Stimulated activated CD8-positive, alpha-beta memory T cell treated with anti-CD3 and anti-CD28 coated beads, Interleukin-7, amount 100 ng/mL, for 1 hour (primary cell): Measurements from ENCODE around the gene ST3GAL3.
A peak's percentile ranks its signal among the peaks of the same experiment; 100 is the strongest.

ENCODE experiments used
- DNase-seq, 2 donors: peaks; one replicate each; pipeline ENCODE4 v3.0.0-alpha.2; 2020; ENCODE audit warnings: low read depth in 2 of 2

ST3GAL3 gene

DNA sequence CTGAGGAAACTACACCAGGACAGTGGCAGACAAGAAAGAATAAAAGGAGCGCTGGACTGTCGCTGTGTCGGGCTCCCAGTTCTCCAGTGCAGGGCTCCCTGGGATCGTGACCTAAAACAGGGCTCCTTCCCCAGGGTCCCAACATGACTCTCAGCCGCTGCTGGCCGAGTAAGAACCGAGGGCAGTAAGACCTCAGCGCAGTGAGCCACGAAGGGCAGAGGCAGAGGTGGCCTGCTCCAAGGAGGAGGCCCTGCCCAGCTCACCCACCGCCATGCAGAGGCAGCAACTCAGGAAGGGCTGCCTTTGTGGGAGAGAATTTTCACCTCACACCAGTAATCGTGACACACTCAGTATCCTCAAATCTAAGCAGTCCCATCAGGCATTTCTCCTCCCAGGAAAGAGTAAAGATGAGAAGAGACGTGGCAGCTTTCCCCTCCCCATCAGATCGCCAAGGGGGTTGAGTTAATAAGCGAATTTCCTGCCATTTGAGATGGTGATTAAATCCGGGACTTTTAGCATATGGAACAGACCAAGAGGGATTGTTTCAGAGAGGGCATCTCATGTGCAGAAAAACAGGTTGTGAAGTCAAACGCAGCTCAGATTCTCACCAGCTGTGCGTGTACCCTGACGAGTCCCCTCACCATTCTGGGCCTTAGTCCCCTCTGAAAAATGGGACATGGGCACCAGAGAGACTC lies 206.5 kb downstream of the ST3GAL3 start:
- no peak for DNase-seq

DNA sequence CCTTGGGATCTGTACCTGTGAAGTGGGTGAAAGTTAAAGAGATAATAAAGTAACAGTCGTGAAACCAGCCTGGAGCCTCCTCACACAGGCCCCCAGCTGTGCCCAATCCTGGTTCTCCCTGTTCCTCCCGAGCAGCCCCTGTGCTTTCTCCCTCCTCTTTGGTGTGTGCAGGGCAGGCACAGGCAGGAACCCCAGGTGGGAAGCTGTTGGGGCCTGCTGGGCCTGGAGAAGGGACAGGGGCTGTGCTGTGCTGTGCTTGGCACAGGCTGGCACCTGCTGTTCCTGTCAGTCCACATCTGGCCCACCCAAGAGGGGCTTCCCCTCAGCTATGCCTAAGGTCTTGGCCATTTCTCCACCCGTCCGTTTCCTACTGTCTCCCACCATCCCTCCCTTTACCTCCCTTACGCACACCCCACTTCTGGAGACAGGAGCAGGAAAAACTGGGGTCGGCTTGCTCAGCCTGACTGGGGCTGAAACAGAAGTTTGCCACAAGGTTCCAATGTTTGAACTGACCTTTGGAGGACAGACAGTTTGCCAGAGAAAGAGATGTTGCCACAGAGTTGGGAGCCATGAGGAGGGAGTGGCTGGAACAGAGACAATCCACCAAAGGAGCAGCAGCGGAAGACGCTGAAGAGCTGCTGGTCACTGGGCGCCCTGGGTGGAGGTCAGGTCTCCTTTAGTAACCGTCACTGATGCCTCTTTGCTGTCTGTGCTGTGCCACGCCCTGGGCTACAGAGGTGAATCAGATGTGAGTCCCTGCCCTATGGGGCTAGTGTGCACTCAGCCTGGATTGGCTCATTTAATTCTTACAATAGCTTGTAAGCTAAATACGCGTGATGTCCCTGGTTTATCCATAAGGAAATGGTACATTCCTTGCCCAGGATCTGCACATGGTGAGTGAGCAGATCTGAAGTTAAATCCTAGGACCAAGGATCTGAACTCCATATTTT lies 207.5 kb downstream of the ST3GAL3 start:
- no peak for DNase-seq

DNA sequence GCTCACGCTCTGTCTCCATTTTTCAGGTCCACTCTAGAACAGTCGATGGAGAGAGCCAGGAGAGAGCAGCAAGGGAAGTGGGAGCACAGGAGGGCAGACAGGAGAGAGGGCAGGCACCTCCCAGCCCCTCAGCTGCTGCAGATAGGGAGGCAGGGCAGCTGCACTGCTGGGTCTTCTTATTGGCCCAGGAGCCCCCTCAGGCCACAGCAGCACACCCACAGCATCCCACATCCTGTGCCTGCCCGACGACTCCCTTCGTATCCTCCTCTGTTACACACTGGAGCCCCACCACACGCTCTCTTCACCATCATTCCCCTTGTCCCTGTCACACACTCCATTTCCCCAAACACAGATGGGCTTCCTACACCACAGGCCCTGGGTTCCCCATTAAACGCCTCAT lies 212.6 kb downstream of the ST3GAL3 start:
- no peak for DNase-seq

DNA sequence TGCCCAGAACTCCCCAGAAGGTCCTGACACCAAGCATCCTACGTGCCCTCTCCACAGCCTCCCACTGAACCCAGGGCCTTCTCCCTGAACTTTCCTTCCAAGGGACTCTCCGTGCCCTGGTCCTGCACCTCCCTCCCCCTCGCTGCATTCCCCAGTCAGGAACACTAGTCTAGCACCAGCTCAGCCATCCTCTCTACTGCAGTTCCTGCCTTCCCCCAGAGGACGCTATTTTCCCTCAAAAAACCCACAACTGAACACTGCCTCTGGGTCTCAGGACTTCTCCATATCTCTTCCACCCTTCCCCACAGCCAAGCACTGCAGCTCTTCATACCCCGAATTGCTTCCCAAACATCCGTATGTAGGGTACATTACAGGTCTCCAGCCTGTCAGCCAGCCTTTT lies 213.7 kb downstream of the ST3GAL3 start:
- DNase-seq, result no peak

DNA sequence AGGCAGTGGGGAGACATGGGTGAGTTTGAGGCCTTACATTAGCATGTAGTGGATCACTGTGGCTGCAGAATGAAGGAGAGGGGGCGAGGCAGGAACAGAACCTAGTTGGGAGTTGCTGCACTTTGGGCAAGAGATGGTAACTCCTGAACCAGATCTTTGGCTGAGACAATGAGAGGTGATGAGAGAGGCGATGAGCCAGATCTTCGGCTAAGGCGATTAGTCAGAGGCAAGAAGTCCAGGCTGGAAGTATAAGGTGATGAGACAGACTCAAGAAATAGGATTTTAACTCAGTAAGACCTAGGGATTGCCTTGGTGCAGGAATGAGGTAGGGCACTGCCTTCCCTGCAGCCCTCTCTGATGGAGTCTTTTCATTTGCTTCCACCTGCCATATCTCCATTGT lies 217.2 kb downstream of the ST3GAL3 start:
- DNase-seq, result no peak

DNA sequence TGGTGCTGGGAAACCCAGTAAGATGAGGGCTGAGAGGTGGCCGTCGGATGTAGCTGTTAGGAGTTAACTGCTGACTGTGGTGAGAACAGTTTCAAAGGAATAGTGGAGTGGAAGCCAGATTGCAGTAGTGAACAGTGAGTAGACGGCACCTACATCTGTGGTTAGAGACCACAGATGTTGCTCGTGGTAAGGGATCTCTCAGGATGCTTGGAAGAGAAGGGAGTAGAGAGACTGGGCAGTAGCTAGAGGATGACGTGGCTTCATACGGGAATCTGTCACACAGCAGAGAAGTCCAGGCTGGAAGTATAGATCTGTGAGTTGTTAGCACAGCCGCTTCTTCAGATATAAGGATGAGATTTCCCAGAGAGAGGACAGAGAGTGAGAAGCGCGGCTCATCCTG lies 218.5 kb downstream of the ST3GAL3 start:
- no peak for DNase-seq

DNA sequence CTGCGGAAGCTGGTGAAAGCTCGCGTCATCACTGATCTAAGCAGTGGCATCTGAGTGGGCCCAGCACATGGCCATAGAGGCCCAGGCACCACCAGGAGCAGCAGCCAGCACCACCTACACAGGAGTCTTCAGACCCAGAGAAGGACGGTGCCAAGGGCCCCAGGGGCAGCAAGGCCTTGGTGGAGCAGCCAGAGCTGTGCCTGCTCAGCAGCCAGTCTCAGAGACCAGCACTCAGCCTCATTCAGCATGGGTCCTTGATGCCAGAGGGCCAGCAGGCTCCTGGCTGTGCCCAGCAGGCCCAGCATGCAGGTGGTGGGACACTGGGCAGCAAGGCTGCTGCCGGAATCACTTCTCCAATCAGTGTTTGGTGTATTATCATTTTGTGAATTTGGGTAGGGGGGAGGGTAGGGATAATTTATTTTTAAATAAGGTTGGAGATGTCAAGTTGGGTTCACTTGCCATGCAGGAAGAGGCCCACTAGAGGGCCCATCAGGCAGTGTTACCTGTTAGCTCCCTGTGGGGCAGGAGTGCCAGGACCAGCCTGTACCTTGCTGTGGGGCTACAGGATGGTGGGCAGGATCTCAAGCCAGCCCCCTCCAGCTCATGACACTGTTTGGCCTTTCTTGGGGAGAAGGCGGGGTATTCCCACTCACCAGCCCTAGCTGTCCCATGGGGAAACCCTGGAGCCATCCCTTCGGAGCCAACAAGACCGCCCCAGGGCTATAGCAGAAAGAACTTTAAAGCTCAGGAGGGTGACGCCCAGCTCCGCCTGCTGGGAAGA lies 223.0 kb downstream of the ST3GAL3 start:
- DNase-seq, result no peak

DNA sequence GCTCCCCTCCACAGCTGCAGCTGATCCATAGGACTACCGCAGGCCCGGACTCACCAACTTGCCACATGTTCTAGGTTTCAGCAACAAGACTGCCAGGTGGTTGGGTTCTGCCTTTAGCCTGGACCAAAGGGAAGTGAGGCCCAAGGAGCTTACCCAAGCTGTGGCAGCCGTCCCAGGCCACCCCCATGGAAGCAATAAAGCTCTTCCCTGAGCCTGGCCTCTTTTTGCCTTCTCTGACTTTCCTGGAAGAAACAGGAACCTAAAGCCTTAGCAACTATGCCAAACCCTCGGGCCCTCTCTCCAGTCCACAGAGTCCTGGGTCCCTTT lies 223.6 kb downstream of the ST3GAL3 start:
- no peak for DNase-seq

DNA sequence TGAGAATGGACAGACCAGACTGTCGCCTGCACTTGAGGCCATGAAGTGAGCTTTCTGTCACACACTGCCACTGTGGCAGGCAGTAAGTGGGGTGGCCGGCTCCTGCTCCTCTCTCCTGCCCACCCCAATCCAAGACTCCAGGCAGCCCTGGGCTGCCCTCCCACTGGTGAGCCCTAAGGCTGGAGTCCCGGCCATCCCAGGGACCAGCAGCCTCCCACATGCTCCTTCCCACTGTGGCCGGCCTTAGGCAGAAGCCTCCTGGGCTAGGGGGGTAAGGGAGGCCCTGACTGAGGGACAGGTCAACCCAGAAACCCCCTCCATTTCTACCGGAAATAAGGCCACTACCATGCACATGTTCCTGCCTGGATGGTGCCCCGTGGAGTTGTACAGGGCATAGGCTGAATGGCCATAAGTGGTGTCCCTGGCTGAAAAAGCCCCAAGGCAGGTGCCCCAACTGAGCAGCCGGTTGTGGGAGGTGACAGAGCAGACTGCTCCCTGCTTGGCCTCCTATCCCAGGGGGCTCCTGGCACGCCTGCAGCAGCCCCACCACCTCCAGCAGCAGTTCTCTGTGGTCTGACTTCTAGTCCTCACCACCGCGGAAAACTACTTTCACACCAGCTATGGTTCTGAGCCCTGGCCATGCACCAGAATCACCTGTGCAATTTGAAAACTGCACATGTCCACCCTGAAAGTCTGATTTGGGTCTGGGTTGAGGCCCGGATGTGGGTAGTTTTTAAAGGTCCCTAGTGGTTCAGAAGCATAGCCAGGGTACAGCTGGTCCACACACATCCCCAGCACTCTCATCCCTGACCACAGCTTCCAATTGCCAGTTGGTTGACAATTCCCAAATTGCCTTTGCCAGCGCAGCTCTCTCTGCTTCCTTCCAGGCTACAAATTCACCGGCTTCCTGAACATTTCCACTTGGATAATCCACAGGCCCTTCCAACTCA lies 224.7 kb downstream of the ST3GAL3 start:
- DNase-seq, result no peak

DNA sequence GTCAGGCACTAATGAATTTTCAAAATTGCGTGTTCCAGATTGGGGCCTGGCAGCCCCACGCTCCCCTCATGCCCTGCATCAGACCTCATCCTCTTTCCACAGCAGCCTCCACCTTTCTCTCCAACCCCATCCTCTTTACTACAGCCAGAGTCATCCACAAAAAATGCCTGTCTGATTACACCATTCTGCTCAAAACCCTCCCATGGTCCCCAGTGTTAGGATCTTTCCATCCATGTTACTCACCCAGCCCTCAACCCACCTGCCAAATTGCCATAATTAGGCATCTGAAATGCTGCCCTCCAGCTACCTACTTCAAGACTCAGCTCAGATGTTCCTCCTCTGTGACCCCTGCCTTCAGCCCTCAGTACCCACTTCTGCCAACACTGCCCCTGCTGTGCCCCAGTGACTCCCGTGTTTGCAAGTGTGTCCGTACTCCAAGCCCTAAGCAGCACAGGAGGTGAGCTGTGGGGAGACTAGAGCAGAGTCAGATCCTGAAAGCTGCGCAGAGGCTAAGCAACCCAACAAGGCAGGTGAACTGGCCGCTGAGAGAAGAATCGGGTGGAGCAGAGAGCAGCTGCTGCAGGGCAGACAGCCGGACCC lies 225.6 kb downstream of the ST3GAL3 start:
- DNase-seq, result no peak

DNA sequence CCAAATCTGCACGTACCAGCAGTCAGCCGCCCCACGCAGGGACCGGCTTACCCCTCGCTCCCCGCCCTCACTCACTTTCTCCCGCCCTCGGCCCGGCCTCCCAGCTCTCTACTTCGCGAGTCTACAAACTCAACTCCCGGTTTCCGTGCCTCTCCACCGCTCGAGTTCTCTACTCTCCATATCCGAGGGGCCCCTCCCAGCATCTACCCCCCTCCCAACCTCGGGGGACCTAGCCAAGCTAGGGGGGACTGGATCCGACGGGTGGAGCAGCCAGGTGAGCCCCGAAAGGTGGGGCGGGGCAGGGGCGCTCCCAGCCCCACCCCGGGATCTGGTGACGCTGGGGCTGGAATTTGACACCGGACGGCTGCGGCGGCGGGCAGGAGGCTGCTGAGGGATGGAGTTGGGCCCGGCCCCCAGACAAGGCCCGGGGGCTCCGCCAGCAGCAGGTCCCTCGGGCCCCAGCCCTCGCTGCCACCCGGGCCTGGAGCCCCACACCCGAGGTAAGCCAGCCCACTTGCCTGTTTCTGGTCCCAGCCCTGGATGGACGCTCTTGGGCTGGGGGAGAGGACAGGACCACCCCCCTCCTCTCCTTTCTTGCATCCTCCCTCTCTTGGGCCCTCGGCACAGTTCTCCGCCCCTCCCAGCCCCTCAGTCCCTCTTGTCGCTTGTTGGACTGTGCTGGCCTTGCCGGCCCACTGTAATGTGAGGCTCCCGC lies 226.2 kb downstream of the ST3GAL3 start, which contains the start of gene ARTN:
Gene ARTN (plus strand): TSS at position 416 of the 715 bp plus-strand sequence. CDS start 1,856 bp downstream, outside the sequence.
- DNase-seq, result no peak

DNA sequence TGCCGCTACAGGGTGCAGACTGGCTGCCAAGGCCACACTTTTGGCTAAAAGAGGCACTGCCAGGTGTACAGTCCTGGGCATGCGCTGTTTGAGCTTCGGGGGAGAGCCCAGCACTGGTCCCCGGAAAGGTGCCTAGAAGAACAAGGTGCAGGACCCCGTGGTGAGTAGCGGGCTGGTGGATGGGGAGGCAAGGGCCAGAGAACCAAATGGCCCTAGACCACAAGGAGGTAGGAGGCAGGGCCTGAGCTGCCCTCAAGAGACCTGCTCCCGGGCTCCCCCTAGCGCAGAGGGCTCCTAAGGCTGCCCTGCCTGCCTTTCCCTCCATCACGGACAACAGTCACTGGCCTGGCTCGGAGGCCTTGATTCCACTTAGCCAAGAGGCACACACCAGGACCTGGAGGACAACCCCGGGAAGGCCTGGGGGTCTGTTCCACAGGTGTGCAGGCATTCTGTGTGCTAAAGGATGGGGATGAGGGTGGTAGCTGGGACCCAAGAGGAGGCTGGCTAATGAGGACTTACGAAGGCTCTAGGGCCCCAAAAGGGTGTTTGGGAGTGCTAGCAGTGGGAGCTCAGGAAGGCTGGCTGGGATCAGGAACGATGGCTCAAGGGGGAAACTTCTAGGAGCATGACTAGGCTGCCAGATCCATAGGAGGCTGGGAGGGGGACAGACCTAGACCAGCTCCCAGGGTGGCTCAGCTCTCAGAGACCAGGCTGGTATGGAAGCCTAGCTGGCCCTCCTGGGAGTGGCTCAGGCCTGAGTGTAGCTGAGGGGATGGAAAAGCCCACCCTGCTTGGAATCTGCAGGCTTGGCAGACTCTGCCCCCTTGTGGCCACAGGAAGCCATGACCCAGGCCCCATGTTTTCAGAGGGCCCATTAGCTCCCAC lies 227.0 kb downstream of the ST3GAL3 start:
- DNase-seq, result peak in 1 of 2 donors; percentile 27

DNA sequence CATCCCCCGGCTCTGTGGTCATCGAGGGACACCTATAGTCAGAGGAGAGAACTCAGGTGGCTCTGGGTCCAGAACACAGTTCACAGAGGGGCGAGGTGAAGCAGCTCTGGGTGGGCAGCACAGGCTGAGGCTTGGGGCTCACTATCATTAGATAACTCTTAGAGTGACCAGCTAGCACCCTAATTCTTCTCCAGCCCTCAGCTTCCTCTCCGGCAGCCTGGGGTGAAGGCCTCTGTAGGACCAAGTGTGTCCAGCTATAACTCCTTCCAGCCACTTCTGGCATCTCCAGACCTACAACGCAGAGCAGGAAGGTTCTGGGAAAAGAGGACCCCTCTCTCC lies 227.6 kb downstream of the ST3GAL3 start:
- no peak for DNase-seq

DNA sequence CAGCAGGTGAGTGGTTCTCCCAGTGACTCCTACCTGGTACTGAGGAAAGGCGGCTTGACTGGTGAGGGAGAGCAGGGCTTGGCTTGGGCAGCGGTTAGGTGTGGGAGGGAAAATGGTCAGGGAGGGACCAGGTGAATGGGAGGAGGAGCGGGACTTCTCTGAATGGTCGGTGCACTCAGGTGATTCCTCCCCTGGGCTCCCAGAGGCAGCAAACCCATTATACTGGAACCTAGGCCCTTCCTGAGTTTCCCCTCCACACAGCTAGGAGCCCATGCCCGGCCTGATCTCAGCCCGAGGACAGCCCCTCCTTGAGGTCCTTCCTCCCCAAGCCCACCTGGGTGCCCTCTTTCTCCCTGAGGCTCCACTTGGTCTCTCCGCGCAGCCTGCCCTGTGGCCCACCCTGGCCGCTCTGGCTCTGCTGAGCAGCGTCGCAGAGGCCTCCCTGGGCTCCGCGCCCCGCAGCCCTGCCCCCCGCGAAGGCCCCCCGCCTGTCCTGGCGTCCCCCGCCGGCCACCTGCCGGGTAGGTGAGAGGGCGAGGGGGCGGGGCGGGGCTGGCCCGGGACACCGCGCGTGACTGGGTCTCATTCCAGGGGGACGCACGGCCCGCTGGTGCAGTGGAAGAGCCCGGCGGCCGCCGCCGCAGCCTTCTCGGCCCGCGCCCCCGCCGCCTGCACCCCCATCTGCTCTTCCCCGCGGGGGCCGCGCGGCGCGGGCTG lies 228.5 kb downstream of the ST3GAL3 start:
- no peak for DNase-seq

DNA sequence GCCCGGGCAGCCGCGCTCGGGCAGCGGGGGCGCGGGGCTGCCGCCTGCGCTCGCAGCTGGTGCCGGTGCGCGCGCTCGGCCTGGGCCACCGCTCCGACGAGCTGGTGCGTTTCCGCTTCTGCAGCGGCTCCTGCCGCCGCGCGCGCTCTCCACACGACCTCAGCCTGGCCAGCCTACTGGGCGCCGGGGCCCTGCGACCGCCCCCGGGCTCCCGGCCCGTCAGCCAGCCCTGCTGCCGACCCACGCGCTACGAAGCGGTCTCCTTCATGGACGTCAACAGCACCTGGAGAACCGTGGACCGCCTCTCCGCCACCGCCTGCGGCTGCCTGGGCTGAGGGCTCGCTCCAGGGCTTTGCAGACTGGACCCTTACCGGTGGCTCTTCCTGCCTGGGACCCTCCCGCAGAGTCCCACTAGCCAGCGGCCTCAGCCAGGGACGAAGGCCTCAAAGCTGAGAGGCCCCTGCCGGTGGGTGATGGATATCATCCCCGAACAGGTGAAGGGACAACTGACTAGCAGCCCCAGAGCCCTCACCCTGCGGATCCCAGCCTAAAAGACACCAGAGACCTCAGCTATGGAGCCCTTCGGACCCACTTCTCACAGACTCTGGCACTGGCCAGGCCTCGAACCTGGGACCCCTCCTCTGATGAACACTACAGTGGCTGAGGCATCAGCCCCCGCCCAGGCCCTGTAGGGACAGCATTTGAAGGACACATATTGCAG lies 229.3 kb downstream of the ST3GAL3 start:
- DNase-seq, result no peak

DNA sequence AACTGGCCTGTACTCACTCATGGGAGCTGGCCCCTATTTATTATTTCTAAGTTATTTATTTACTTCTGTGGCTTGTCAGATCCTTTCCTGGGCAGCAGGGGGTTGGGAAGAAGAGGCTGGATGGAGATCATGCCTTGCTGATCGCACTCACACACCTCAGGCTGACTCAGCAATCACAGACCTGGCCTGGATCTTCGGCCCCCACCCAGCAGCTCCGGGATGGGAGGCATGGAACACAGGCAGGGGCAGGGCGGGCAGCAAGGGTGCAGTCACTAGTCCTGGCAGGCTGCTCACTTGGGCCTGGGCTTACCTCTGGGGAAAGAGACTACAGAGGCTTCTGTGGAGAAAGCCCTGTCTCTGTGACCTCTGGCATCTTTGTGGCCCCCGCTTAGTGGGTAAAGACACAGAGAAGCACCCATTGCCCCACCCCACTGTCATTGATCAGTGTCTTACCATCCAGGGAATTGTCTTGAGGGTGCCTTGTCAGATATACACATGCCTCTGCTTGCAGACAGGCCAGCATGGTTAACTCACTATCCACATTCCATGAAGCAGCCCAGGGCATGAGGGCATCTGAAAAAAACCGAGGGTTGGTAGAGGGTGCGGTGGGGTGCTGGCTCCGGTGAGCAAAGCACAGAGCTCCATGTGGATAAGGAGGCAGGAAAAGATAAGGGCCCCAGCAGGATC lies 230.0 kb downstream of the ST3GAL3 start:
- DNase-seq, result no peak

DNA sequence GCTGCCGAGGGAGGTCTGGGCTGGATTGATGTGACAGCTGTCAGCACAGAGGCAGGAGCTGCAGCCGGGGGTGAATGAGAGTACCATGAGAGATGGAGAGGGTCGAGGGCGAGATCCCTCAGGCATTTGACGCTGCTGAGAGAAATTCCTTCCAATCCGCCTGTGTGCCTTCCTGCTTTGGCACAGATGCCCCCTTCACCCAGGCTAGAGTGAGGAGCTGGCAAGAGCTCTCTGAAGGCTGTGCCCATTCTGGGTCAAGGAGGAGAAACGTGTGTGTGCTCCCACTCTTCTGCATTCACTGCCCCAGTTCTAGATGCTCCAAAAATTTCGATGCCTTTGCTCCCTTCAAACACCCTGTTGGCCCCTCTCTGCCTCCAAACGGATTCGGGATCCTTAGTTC lies 231.0 kb downstream of the ST3GAL3 start:
- no peak for DNase-seq
